ENCODE results near the gene ANKMY2.

Gene ANKMY2

GRCh38 chr7:16669581-16669980, 24.0 kb upstream of the ANKMY2 start:
- no peaks in the 10 kb centered on the region for H3K9me2 ChIP-seq (replicated peaks; ENCODE audit: control insufficient read depth, low read length)
- peaks cover 72% of the 10 kb centered on the region for H3K36me3 ChIP-seq (ENCODE audit: control insufficient read depth, low read length)
- no peak for TF ChIP-seq CTCF (IDR thresholded peaks at IDR 0.05; ENCODE audit: low read depth, low read length, poor library complexity, severe bottlenecking)
- TF ChIP-seq EZH2phosphoT487 (IDR thresholded peaks at IDR 0.05; ENCODE audit: borderline replicate concordance, low read length) = no peak
- no peak overlapping the region for H3K4me3 ChIP-seq (ENCODE audit: low read length)
- H3K79me2 ChIP-seq (ENCODE audit: control insufficient read depth, low read length) = peaks cover 73% of the 10 kb centered on the region
- H4K20me1 ChIP-seq (ENCODE audit: control insufficient read depth, insufficient read depth, low read depth, low read length) = 0 out of 2 replicates have a peak, but pooled peaks cover under 1% of the 10 kb centered on the region
- no peaks in the 10 kb centered on the region for H3K4me1 ChIP-seq (ENCODE audit: control insufficient read depth, low read length)
- H3K9me3 ChIP-seq (ENCODE audit: control insufficient read depth, insufficient read depth, low read length) = no peaks in the 10 kb centered on the region
- H3K27ac ChIP-seq (ENCODE audit: low read depth, low read length) = no peak overlapping the region
- no peak overlapping the region for H3K4me2 ChIP-seq (ENCODE audit: low read length)
- no peaks in the 10 kb centered on the region; the same call in 1 of the 2 replicates for H3F3A ChIP-seq (ENCODE audit: control insufficient read depth, insufficient read depth)
- no peaks in the 10 kb centered on the region for H3K27me3 ChIP-seq (ENCODE audit: control insufficient read depth, low read length)

GRCh38 chr7:16668978-16669377, 23.4 kb upstream of the ANKMY2 start:
- H3K36me3 ChIP-seq (ENCODE audit: control insufficient read depth, low read length) = peaks cover 77% of the 10 kb centered on the region
- no peaks in the 10 kb centered on the region for H3K9me3 ChIP-seq (ENCODE audit: control insufficient read depth, insufficient read depth, low read length)
- H3K4me3 ChIP-seq (ENCODE audit: low read length) = no peak overlapping the region
- no peaks in the 10 kb centered on the region for H3K9me2 ChIP-seq (replicated peaks; ENCODE audit: control insufficient read depth, low read length)
- no peaks in the 10 kb centered on the region; the same call in 1 of the 2 replicates for H3F3A ChIP-seq (ENCODE audit: control insufficient read depth, insufficient read depth)
- H3K4me2 ChIP-seq (ENCODE audit: low read length) = no peak overlapping the region
- no peaks in the 10 kb centered on the region for H3K27me3 ChIP-seq (ENCODE audit: control insufficient read depth, low read length)
- TF ChIP-seq EZH2phosphoT487 (IDR thresholded peaks at IDR 0.05; ENCODE audit: borderline replicate concordance, low read length) (no peak), CTCF (IDR thresholded peaks at IDR 0.05; ENCODE audit: low read depth, low read length, poor library complexity, severe bottlenecking) (no peak)
- peaks cover 6% of the 10 kb centered on the region; the same call in 1 of the 2 replicates for H4K20me1 ChIP-seq (ENCODE audit: control insufficient read depth, insufficient read depth, low read depth, low read length)
- no peak overlapping the region for H3K27ac ChIP-seq (ENCODE audit: low read depth, low read length)
- peaks cover 79% of the 10 kb centered on the region for H3K79me2 ChIP-seq (ENCODE audit: control insufficient read depth, low read length)
- no peaks in the 10 kb centered on the region for H3K4me1 ChIP-seq (ENCODE audit: control insufficient read depth, low read length)

GRCh38 chr7:16668049-16668858, 22.7 kb upstream of the ANKMY2 start:
- H3K4me3 ChIP-seq (ENCODE audit: low read length) = no peak overlapping the region
- peaks cover 83% of the 10 kb centered on the region for H3K79me2 ChIP-seq (ENCODE audit: control insufficient read depth, low read length)
- no peaks in the 10 kb centered on the region for H3K27me3 ChIP-seq (ENCODE audit: control insufficient read depth, low read length)
- no peak overlapping the region for H3K4me2 ChIP-seq (ENCODE audit: low read length)
- H4K20me1 ChIP-seq (ENCODE audit: control insufficient read depth, insufficient read depth, low read depth, low read length) = peaks cover 6% of the 10 kb centered on the region; the same call in 1 of the 2 replicates
- H3K36me3 ChIP-seq (ENCODE audit: control insufficient read depth, low read length) = peaks cover 80% of the 10 kb centered on the region
- H3K4me1 ChIP-seq (ENCODE audit: control insufficient read depth, low read length) = no peaks in the 10 kb centered on the region
- H3K9me3 ChIP-seq (ENCODE audit: control insufficient read depth, insufficient read depth, low read length) = no peaks in the 10 kb centered on the region
- TF ChIP-seq CTCF (IDR thresholded peaks at IDR 0.05; ENCODE audit: low read depth, low read length, poor library complexity, severe bottlenecking) = no peak
- TF ChIP-seq EZH2phosphoT487 (IDR thresholded peaks at IDR 0.05; ENCODE audit: borderline replicate concordance, low read length) = no peak
- peaks cover 4% of the 10 kb centered on the region; the same call in 1 of the 2 replicates for H3F3A ChIP-seq (ENCODE audit: control insufficient read depth, insufficient read depth)
- no peak overlapping the region for H3K27ac ChIP-seq (ENCODE audit: low read depth, low read length)
- no peaks in the 10 kb centered on the region for H3K9me2 ChIP-seq (replicated peaks; ENCODE audit: control insufficient read depth, low read length)

All from DOHH2 (cell line).